ENCODE results near the gene ZNF579.

Gene ZNF579

GRCh38 chr19:55580628-55581144, at the start of gene ZNF579:
ZNF579 (minus strand) TSS chr19:55580848; CDS start chr19:55579639, 1,209 bp downstream.
- peak; percentile 79 for DNase-seq (ENCODE audit: low read depth)

GRCh38 chr19:55626350-55626749, 45.7 kb upstream of the ZNF579 start:
- peak; percentile 60 for DNase-seq (ENCODE audit: low read depth)

DNA sequence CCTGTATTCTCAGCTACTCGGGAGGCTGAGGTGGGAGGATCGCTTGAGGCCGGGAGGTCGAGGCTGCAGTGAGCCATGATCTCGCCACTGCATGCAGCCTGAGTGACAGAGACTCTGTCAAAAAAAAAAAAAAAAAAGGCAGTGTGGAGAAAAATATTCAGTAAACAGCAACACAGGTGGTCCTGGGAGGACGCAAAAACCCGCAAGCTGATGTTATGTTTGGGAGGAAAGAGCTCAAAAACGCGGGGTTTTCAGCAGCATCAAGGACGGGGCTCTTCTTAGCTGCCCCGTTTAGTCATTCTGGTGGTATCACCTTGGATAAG, 44.3 kb upstream of the ZNF579 start:
- DNase-seq (ENCODE audit: low read depth) = no peak

GRCh38 chr19:55624109-55625003, 43.7 kb upstream of the ZNF579 start, which contains the start of gene ZNF784:
ZNF784 (minus strand) TSS chr19:55624566; CDS start chr19:55624561, 5 bp downstream.
- peak; percentile 90 for DNase-seq (ENCODE audit: low read depth)

GRCh38 chr19:55623561-55623960, 42.9 kb upstream of the ZNF579 start:
- DNase-seq (ENCODE audit: low read depth) = no peak

DNA sequence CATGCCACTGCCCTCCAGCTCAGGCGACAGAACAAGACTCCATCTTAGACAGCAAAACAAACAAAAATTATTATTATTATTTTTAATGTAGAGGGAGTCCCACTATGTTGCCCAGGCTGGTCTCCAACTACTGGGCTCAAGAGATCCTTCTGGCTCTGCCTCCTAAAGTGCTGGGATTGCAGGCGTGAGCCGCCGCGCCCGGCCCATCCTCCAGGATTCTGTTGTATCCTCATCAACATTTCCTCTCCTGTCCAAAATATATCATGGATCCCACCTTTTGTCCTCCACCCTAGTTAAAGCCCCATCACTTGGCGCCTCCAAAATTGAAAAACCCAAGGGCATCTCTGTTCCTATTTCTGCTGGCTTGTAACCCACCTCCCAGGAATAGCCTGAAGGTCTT, 42.5 kb upstream of the ZNF579 start:
- no peak for DNase-seq (ENCODE audit: low read depth)

GRCh38 chr19:55622242-55622969, 41.8 kb upstream of the ZNF579 start:
- DNase-seq (ENCODE audit: low read depth) = no peak

DNA sequence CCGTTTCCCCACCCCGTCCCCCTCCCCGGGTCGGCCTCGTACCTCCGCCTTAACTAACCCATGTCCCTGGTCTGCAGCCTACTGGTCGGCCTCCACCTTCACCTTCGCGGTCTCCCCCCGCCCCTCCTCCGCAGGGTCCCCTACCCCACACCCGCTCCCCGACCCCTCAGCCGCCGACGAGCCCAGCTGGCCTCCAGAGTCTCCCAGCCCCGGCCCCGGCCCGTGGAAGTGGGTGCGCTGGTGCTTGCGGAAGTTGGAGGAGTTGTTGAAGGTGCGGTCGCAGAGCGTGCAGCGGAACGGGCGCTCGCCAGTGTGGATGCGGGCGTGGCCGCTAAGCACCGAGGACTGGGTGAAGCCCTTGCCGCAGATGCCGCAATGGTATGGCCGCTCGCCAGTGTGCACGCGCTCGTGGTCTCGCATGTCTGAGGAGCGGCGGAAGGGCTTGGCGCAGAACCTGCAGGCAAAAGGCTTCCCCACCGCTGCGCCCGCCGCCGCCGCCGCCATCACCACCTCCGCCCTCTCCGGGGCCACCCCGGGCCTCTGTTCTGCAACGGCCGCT, 41.1 kb upstream of the ZNF579 start:
- no peak for DNase-seq (ENCODE audit: low read depth)

DNA sequence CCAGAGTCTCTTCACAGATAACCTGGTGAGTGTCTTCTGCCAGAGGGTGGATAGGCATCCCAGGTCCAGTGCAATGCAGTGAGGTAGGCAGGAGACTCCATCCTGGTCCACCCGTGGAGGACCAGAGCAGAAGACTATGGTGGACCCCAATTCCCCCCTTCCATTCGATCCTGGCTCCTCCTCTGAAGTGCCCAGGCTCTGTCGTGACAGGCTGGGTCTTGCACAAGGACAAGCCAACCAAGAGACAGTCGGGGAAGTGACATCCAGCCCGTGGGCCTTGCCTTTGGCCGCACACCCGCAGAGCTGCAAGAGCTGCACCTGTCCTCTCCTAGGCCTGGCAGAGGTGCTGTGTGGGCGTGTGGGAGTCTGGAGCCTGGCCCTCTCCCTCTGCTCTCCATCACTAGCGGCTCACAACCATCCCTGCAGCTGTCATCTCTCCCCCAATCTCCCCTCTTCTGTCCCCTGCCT, 40.6 kb upstream of the ZNF579 start:
- no peak for DNase-seq (ENCODE audit: low read depth)

GRCh38 chr19:55620410-55621204, 40.0 kb upstream of the ZNF579 start:
- DNase-seq (ENCODE audit: low read depth) = no peak

DNA sequence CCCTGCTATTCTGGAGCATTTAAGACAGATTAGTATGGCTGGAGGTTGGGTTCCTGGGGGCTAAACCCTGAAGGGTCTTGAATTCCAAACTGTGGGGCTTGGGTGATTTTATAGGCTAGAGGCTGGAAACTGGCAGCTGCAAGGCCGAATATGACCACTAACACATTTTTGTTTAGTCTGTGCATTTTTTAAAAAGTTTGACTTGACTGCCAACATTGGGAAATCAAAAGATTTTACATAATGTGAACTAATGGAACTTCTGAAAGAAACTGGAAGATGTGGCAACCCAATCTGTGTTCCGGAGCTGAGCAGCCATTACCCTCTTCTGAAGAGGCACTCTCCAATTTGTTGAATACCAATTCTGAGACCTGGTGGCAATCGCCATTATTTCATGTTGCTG, 38.6 kb upstream of the ZNF579 start:
- DNase-seq (ENCODE audit: low read depth) = no peak

DNA sequence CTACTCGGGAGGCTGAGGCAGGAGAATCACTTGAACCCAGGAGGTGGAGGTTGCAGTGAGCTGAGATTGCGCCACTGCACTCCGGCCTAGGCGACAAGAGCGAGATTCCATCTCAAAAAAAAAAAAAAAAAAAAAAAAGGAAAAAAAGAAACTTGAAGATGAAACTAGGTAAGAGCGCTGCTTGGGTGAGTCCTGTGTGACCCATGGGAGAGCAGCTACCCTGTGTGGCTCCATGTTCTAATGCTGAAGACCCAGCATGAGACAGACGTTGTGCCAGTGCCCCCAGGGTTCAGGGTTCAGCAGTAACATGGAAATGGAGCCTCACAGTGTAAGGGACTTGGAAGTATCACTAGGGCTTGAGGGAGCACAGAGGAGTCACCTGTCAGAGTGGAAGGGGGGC, 37.8 kb upstream of the ZNF579 start:
- DNase-seq (ENCODE audit: low read depth) = no peak

DNA sequence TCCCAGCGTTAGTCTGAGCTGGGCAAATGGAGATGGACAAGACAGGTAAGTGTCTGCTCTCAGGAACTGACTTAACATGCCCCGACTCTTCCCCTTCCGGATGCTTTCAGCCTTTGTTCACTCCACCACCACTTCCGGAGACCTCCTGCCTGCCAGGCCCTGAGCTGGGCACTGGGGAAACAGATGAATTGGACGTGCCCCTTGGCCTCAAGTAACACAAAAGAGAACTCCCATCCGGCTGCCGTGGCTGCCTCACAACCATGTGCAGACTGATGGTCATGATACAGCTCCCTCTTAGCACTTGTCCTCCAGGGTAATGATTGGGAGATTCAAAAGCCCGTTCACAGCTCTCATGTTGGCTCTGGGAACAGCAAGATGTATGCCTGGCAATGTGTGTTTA, 36.8 kb upstream of the ZNF579 start:
- no peak for DNase-seq (ENCODE audit: low read depth)

DNA sequence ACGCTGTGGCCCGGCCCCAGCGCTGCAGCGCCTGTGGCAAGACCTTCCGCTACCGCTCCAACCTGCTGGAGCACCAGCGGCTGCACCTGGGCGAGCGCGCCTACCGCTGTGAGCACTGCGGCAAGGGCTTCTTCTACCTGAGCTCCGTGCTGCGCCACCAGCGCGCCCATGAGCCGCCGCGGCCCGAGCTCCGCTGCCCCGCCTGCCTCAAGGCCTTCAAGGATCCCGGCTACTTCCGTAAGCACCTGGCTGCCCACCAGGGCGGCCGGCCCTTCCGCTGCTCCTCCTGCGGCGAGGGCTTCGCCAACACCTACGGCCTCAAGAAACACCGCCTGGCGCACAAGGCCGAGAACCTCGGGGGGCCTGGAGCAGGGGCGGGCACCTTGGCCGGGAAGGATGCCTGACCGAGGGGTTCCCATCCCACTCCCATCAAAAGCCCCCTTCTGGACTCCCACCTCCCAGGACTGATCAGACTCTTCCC, 35.8 kb upstream of the ZNF579 start:
- DNase-seq (ENCODE audit: low read depth) = no peak

GRCh38 chr19:55615543-55616394, 35.1 kb upstream of the ZNF579 start:
- DNase-seq (ENCODE audit: low read depth) = no peak

DNA sequence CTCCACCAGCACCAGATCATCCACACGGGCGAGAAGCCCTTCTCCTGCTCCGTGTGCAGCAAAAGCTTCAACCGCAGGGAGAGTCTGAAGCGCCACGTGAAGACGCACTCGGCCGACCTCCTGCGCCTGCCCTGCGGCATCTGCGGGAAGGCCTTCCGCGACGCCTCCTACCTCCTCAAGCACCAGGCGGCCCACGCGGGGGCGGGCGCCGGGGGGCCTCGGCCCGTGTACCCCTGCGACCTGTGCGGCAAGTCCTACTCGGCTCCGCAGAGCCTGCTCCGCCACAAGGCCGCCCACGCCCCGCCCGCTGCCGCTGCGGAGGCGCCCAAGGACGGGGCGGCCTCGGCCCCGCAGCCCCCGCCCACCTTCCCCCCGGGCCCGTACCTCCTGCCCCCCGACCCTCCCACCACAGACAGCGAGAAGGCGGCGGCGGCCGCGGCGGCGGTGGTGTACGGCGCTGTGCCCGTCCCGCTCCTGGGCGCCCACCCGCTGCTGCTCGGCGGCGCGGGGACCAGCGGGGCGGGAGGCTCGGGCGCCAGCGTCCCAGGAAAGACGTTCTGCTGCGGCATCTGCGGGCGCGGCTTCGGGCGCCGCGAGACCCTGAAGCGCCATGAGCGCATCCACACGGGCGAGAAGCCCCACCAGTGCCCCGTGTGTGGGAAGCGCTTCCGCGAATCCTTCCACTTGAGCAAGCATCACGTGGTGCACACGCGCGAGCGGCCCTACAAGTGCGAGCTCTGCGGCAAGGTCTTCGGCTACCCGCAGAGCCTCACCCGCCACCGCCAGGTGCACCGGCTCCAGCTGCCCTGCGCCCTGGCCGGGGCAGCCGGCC, 34.3 kb upstream of the ZNF579 start:
- DNase-seq (ENCODE audit: low read depth) = no peak

DNA sequence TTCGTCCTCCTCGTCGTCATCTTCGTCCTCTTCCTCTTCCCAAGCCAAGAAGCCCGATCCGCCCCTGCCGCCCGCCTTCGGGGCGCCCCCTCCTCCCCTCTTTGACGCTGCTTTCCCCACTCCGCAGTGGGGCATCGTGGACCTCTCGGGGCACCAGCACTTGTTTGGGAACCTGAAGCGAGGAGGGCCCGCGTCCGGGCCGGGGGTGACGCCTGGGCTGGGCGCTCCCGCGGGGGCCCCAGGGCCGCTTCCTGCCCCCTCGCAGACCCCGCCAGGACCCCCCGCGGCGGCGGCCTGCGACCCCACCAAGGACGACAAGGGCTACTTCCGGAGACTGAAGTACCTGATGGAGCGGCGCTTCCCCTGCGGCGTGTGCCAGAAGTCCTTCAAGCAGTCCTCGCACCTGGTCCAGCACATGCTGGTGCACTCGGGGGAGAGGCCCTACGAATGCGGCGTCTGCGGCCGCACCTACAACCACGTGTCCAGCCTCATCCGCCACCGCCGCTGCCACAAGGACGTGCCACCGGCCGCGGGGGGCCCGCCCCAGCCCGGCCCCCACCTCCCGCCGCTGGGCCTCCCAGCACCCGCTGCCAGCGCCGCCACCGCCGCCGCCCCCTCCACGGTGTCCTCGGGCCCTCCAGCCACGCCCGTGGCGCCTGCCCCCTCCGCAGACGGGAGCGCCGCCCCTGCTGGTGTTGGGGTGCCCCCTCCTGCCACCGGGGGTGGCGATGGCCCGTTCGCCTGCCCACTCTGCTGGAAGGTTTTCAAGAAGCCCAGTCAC, 33.5 kb upstream of the ZNF579 start:
- DNase-seq (ENCODE audit: low read depth) = no peak

DNA sequence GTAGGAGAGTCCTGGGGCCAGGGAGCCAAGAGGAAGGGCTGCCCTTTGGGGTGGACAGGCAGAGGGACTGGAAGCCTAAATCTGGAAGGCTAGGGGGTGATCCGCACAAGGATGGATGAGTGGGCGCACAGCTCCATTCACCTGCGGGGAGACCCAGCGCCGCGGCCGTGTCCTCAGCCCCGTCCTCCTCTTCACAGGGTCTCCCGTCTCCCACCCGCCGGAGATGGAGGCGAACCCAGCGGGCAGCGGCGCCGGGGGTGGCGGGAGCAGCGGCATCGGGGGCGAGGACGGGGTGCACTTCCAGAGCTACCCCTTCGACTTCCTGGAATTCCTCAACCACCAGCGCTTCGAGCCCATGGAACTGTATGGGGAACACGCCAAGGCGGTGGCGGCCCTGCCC, 32.7 kb upstream of the ZNF579 start:
- DNase-seq (ENCODE audit: low read depth) = no peak
